Measurements from ENCODE around the gene ACTL8. TPM values are rescaled to one million over a fixed set of nuclear protein-coding genes. Genes with fewer than 3 reads are reported as not detected.

Gene ACTL8
- total RNA-seq, 2 experiments from 2014 or later = not detected

DNA sequence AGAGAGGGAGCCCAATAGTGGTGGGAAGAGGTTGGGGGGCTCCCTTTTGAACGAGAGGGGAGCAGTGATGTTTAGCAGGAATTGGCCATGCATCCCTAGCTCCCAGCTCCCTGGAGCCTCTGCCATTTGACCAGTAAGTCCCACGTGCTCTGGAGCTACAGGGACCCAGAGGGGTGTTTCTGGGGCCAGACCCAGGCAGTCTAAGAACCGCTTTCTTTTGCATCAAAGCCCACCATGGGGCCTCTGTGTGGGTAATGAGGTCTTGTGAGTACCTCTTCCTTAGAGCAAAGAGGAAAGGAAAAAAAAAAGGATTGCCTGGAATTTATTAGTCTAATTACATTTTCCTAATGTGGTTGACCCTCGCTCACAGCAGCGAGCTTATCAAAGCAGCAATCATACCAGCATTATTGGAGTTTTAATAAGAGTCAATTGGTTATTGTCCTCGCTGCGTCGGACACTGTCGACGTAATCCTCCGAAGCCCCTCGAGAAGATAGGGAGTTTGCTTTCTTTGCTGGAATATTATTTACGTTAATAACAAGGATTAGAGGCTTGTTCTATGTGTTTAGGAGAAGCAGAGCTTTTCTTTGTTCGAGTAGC is 17.6 kb downstream of the ACTL8 start:
- DNase-seq = no peak
- Mint-ChIP-seq H3K36me3 (no peaks in the 10 kb centered on the region), H3K9me3 (no peaks in the 10 kb centered on the region), H3K4me1 (no peaks in the 10 kb centered on the region), H3K27me3 (peaks cover 3% of the 10 kb centered on the region), H3K4me3 (no peak overlapping the region), H3K27ac (no peak overlapping the region)

DNA sequence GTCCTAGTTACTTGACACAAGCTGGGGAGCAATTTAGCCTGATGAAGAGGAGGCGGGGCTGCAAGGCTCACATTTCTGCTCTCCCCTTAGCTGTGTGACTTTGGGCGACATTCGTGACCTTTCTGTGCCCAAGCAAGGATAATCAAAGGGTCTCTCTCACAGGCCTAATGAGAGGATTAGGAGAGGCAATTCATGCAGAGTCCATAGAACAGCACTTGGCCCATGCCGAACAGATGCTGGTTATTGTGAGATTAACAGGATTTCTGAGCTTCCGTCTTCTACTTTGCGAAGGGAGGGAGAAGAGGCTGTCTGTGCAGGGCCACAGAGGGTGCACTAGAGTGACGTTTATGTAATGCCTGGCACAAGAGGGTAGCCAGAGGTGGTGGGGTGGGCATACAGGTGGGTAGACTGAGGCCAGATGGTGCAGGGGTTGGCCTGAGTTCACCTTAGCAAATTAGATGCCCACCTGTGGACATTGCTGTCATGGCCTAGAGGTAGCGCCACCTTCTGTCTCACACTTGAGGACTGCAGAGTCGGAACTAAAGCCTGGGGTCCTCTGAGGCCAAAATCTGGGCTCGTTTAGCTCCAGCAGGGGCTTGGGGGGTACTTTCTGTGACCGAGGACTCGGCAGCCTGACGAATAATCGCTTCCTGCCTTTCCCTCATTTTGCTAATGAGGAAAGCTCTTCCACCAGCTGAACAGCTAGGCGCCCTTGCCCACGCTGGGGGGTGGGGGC is 18.6 kb downstream of the ACTL8 start:
- Mint-ChIP-seq H3K4me3 (no peak overlapping the region), H3K27me3 (peaks cover 3% of the 10 kb centered on the region), H3K36me3 (no peaks in the 10 kb centered on the region), H3K9me3 (no peaks in the 10 kb centered on the region), H3K27ac (no peak overlapping the region), H3K4me1 (no peaks in the 10 kb centered on the region)
- no peak for DNase-seq

DNA sequence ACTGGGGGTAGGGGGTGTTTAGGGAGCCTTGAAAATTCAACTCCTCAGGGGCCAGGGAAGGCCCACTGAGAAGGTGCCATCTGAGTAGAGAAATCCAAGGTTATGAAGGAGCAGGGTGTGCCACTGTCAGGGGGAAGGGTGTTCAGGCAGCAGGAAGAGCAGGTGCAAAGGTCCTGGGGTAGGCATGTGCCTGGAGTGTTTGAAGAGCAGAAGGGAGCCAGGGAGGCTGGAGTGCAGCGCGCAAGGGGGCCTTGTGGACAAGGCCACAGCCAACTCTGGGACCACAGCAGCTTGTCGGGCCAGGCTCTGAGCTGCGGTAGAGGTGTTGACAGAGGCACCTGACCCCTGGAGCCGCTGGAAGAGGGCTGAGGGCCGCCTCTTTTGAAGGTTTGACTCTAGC is 19.3 kb downstream of the ACTL8 start:
- no peaks in the 10 kb centered on the region for H3K9me3 Mint-ChIP-seq
- DNase-seq = no peak
- H3K27ac Mint-ChIP-seq = no peak overlapping the region
- H3K36me3 Mint-ChIP-seq = no peaks in the 10 kb centered on the region
- H3K4me3 Mint-ChIP-seq = no peak overlapping the region
- peaks cover 3% of the 10 kb centered on the region for H3K27me3 Mint-ChIP-seq
- H3K4me1 Mint-ChIP-seq = no peaks in the 10 kb centered on the region

DNA sequence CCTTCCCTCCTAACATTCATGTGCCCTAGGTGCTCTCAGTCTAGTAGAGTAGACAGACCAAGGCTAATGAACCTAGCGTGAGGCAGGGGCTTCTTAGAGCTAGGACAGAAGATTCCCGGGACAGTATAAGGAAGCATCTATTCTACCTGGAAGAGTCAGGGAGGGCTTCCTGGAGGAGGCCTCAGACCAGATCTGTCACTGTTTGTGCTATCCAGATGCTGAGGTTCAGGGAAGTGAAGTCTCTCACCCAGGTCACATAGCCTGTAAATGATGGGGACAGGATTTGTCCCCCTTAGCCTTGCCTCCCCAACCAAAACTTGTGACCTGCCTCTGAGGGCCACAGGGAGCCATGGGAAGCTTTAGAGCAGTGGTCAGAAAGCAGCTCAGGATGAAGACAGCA is 20.7 kb downstream of the ACTL8 start:
- DNase-seq = no peak
- no peak overlapping the region for H3K27ac Mint-ChIP-seq
- peaks cover 8% of the 10 kb centered on the region for H3K27me3 Mint-ChIP-seq
- H3K9me3 Mint-ChIP-seq = no peaks in the 10 kb centered on the region
- H3K4me1 Mint-ChIP-seq = no peaks in the 10 kb centered on the region
- H3K36me3 Mint-ChIP-seq = no peaks in the 10 kb centered on the region
- no peak overlapping the region for H3K4me3 Mint-ChIP-seq

DNA sequence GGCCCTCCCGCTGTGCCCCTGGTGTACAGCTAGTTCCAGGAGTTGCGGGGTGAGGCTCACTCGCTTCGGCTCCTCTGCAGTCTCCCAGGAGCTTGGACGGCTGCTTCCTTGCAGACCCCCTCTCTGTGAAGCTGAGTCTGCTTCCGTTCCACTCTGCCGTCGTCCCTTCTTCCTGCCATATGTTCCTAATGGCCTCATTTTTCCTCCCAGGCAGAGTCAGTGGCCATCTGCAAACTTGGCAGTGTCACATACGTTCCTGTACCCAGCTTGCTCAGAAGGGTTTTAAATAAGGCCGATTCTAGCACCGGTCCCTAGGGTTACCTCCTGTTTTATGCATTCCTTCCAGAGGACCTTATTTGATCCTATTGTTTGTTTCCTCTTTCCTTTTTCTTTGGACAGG is 21.3 kb downstream of the ACTL8 start:
- no peaks in the 10 kb centered on the region for H3K36me3 Mint-ChIP-seq
- DNase-seq = no peak
- H3K4me3 Mint-ChIP-seq = no peak overlapping the region
- H3K4me1 Mint-ChIP-seq = no peaks in the 10 kb centered on the region
- no peak overlapping the region for H3K27ac Mint-ChIP-seq
- peaks cover 8% of the 10 kb centered on the region for H3K27me3 Mint-ChIP-seq
- H3K9me3 Mint-ChIP-seq = no peaks in the 10 kb centered on the region

DNA sequence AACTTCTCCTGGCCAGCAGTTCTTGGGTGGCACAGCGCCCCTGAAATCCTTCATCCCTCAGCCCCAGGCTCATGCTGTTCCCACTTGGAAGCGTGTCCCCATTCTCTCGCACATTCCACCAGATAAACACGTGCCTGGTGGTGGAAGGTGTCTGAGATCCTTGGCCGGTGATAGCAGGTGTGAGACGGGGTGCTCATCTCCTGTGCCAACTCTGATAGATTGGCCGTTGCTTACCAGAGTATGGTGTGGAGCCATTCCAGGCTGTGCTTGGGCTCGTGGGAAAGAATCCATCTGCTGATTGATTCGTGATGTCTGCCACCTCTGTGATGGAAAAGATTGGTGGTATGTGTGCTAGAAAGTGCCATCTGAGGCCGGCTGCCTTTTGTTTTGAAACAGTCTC is 22.2 kb downstream of the ACTL8 start:
- Mint-ChIP-seq H3K36me3 (no peaks in the 10 kb centered on the region), H3K4me1 (no peaks in the 10 kb centered on the region), H3K27ac (no peak overlapping the region), H3K4me3 (no peak overlapping the region), H3K27me3 (peaks cover 8% of the 10 kb centered on the region), H3K9me3 (no peaks in the 10 kb centered on the region)
- DNase-seq = no peak

DNA sequence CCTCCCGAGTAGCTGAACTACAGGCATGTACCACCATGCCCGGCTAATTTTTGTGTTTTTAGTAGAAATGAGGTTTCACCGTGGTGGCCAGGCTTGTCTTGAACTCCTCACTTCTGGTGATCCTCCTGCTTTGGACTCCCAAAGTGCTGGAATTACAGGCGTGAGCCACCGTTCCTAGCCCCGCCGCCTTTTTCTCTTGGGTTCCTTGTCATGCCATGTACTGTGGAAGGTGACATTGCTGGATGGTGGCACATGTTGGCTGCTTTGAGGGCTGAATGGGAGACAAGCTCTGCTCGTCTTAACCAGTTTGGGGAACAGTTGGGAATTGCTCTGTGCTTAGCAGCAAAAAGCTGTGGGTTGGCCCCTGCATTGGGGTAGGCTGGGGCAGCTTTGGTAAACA is 22.7 kb downstream of the ACTL8 start:
- no peaks in the 10 kb centered on the region for H3K36me3 Mint-ChIP-seq
- no peaks in the 10 kb centered on the region for H3K4me1 Mint-ChIP-seq
- no peak overlapping the region for H3K4me3 Mint-ChIP-seq
- no peaks in the 10 kb centered on the region for H3K9me3 Mint-ChIP-seq
- no peak for DNase-seq
- H3K27ac Mint-ChIP-seq = no peak overlapping the region
- peaks cover 8% of the 10 kb centered on the region for H3K27me3 Mint-ChIP-seq

DNA sequence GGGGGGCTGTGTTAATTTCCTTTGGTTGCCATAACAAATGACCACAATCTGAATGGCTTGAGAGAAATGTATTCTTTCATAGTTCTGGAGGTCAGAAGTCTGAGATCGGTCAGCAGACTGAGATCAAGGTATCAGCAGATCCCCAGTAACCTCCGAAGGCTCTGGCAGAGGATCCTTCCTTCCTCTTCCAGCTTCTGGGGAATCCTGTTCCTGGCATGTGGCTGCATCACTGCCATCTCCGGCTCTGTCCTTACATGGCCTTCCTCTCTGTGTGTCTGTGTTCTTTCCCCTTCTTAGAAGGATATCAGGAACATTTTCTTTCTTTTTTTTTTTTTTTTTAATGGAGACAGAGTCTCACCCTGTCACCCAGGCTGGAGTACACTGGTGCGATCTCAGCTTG is 25.8 kb downstream of the ACTL8 start:
- Mint-ChIP-seq H3K4me3 (no peak overlapping the region), H3K27me3 (peaks cover 11% of the 10 kb centered on the region), H3K4me1 (no peaks in the 10 kb centered on the region), H3K9me3 (no peaks in the 10 kb centered on the region), H3K27ac (no peak overlapping the region), H3K36me3 (no peaks in the 10 kb centered on the region)
- no peak for DNase-seq

DNA sequence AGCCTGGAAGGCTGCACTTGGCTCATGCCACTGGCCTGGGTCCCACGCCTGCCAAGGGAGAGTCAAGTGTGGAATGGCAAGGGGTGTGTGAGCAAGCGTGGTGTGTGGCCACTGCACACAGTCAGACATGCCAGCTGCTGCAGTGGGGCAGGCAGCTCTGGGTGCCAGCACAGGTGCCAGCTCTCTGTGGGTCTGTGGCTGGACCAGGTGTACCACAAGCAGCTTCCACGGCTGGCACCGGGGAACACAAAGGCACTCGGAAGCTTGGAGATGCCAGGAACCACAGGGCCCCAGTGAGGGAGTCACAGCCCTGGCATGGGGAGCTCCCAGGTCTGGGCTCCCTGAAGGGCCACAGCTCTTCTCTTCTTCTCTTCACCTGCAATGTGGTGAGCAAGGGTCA is 34.8 kb downstream of the ACTL8 start:
- H3K27ac Mint-ChIP-seq = no peak overlapping the region
- H3K4me3 Mint-ChIP-seq = no peak overlapping the region
- peaks cover 22% of the 10 kb centered on the region for H3K27me3 Mint-ChIP-seq
- no peaks in the 10 kb centered on the region for H3K36me3 Mint-ChIP-seq
- no peaks in the 10 kb centered on the region for H3K4me1 Mint-ChIP-seq
- no peak for DNase-seq
- no peaks in the 10 kb centered on the region for H3K9me3 Mint-ChIP-seq

DNA sequence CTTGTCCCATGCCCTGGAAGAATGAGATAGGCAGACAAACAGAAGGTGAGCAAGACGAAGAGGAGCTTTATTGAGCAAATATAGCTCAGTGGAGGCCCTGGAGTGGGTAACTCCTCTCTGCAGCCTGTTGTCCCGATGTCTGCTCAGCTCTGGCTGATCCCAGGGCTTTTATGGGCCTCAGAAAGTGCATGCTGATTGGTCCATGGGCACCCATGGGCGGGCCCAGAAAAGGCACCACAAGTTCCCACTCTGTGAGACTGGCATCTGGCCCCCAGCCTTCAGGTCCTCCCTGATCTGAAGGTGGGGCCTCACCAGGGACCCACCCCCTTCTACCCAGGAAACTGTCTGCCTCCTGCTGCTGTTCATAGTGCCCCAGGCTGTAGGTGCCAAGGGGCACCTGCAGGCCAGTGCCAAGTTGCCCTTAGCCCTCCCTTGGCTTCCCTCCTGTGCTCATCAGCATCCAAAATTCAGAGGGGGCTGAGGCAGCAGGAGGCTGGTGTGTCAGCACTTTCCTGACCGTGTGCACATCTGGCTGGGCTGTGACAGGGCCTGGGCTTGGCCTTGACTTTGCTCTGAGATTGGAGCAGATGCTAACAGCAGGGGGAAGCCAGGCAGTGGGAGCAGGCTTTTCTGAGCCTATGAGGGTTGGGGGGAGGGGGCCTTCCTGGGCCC is 35.4 kb downstream of the ACTL8 start:
- no peak for DNase-seq
- Mint-ChIP-seq H3K4me1 (no peaks in the 10 kb centered on the region), H3K27me3 (peaks cover 22% of the 10 kb centered on the region), H3K36me3 (no peaks in the 10 kb centered on the region), H3K9me3 (no peaks in the 10 kb centered on the region), H3K27ac (no peak overlapping the region), H3K4me3 (no peak overlapping the region)

DNA sequence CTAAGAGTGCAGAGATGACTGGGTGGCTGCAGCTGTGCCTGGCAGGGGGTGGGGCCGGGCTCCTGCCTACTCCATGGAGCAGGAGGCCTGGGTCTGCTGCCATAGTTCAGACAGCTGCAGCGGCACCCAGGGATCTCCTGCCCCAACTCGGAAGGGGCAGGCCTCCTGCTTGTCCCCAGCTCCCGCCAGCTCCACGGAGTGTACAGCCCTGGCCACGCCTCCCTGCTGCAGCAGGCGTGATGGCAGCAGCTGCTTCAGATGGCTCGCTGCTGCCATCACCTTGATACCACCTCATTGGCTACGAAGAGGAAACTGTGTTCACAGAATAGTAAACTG is 35.9 kb downstream of the ACTL8 start:
- no peaks in the 10 kb centered on the region for H3K9me3 Mint-ChIP-seq
- peaks cover 24% of the 10 kb centered on the region for H3K27me3 Mint-ChIP-seq
- no peak overlapping the region for H3K4me3 Mint-ChIP-seq
- no peak for DNase-seq
- H3K4me1 Mint-ChIP-seq = no peaks in the 10 kb centered on the region
- no peak overlapping the region for H3K27ac Mint-ChIP-seq
- no peaks in the 10 kb centered on the region for H3K36me3 Mint-ChIP-seq

DNA sequence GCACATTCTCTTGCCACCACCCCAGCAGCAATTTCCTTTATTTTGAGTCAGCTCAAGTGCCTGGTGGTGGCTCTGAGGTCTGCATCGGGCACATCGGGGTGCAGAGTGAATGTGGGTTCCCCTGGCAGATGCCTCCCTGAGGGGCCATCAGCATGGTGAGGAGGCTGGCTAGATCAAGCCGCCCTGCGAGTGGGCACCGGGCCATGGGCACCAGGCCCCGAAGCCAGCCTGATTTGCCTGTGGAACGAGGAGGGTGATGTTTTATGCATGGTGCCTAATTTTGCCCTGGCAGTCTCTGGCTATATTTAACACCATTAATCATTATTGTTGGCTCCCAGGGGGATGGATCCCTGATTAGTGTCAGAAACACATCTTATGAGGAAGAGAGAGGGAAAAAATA is 36.3 kb downstream of the ACTL8 start:
- no peaks in the 10 kb centered on the region for H3K9me3 Mint-ChIP-seq
- no peak for DNase-seq
- H3K36me3 Mint-ChIP-seq = no peaks in the 10 kb centered on the region
- no peak overlapping the region for H3K27ac Mint-ChIP-seq
- no peak overlapping the region for H3K4me3 Mint-ChIP-seq
- no peaks in the 10 kb centered on the region for H3K4me1 Mint-ChIP-seq
- H3K27me3 Mint-ChIP-seq = peaks cover 27% of the 10 kb centered on the region

DNA sequence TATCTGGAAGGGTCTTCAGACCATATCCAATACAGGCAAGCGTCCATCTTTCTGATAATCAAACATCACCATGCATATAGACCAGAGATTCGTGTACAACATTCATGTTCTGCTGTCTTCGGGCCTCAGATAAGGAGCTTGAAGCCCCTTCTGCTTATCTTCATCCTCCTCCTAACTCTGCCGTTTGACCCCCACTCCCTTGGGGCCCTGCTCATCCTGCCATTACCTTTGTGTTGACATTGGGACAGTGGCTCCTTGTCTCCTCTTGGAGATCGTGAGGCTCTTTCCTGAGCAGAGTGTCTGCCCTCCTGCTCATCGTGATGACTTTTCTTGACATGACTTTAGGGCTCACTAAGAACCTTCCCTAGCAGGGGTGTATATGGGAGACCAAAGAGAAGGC is 37.3 kb downstream of the ACTL8 start:
- no peaks in the 10 kb centered on the region for H3K9me3 Mint-ChIP-seq

DNA sequence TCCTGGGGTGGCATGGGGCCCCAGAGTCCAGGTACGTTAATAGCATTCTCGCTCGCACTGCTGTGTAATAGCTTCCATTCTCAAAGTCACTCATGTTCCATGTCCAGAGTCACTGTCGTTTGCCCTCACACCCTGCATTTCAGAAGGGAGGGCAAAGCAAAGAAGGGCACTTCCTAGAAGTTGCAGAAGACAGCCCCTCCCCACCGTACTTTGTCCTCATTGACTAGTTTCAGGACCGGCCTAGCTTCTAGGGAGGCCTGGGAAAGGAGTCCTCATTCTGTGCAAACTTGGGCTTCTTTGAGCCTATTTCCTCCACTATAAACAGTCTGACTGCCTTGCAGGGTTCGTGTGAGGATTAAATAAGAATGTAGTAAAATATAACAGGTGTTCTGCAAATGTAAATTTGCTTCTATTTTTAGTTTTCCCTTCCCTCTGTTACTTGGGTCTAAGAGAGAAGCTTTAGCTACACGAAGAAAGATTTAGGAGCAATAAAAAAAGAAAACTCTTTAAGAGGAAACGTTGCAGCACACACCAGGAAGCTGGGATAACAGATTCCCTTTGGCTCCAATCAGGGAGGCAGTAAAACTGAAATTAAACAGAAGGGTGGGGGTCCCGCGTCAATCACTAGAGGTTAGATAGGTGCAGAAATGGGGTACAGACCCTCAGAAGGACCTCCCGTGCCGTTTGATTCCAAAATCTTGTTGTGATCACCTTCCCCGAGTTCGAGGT is 40.1 kb downstream of the ACTL8 start:
- peaks cover 39% of the 10 kb centered on the region for H3K27me3 Mint-ChIP-seq
- no peak for DNase-seq
- H3K4me3 Mint-ChIP-seq = no peak overlapping the region
- no peaks in the 10 kb centered on the region for H3K9me3 Mint-ChIP-seq
- no peaks in the 10 kb centered on the region for H3K4me1 Mint-ChIP-seq
- no peak overlapping the region for H3K27ac Mint-ChIP-seq
- no peaks in the 10 kb centered on the region for H3K36me3 Mint-ChIP-seq

More for the DNA sequence above, 37.3 kb downstream of the ACTL8 start:
- Mint-ChIP-seq H3K27ac (no peak overlapping the region), H3K4me1 (no peaks in the 10 kb centered on the region), H3K36me3 (no peaks in the 10 kb centered on the region), H3K4me3 (no peak overlapping the region), H3K27me3 (peaks cover 24% of the 10 kb centered on the region)
- DNase-seq = no peak

DNA sequence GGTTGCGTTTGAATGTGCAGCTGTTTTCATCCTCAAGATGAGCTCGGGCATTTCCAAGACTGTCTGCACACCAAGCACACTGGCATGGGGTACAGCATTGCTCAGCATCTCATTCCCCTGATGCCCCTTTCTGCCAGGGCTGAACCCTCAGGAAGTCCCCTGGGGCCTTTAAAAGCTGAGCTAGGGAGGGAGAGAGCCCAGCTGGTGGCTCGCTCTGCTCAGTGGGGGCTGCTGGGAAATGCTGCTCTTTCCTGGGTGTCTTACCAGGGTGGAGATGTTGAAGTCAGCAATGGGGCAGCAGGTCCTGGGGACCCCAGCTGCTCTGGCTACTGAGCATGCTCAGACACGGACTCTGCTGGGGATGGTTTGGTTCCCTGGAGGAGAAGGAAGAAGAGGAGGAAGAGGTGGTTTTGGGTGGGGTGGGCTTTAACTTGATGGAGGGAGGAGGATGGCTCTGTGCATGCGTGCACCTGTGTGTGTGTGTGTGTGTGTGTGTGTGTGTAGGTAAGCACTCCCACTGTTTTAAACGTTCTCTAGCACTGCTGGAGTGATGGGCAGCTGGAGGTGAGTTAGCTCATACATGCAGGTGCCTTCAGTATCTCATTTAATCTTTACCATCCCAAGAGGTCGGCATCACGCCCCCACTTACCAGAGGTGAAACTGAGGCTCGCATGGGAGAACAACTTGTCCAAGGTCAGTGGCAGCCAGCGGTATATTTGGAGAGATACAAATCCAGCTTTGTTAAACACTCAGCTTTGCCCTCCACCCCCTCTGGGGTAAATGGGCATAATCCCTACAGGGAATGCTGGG is 40.9 kb downstream of the ACTL8 start:
- no peak overlapping the region for H3K4me3 Mint-ChIP-seq
- peaks cover 40% of the 10 kb centered on the region for H3K27me3 Mint-ChIP-seq
- DNase-seq = no peak
- H3K9me3 Mint-ChIP-seq = no peaks in the 10 kb centered on the region
- no peaks in the 10 kb centered on the region for H3K36me3 Mint-ChIP-seq
- H3K27ac Mint-ChIP-seq = no peak overlapping the region
- H3K4me1 Mint-ChIP-seq = no peaks in the 10 kb centered on the region
